ENCODE measurements around the gene NRXN3.

The NRXN3 gene

DNA sequence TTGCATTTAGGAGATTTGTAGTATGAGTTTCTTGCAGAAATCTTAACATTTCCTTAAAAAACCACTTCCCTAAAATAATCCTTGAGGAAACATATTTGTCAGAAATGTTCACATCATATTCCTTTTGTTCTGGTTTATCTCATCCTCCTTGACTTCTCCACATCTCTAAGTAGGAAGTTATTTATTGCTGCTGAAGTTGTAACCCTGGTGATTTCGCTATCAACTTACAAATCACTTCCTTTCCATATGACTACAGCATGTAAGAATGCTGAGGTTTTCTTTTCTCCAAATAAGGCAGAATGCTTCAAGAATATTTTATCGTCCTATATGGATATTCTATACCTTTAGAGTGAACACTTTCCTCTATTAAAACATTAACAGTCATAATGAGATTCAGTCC is 751.7 kb downstream of the NRXN3 start:
- Histone ChIP-seq H3K4me1 (ENCODE audit: control insufficient read depth, insufficient read depth, low read length) (no peaks in the 10 kb centered on the region), H3K36me3 (ENCODE audit: control insufficient read depth in 2 of 2, insufficient read depth in 1 of 2, low read length in 2 of 2) (no peaks in the 10 kb centered on the region), H3K9me3 (ENCODE audit: control insufficient read depth, insufficient read depth, low read depth, low read length) (no peaks in the 10 kb centered on the region), H3K4me3 (ENCODE audit: low read depth, low read length) (no peak overlapping the region), H3K27ac (ENCODE audit: extremely low read depth, low read depth, low read length) (no peak overlapping the region)
- POLR2A ChIA-PET: no interaction called here
- CTCF ChIA-PET: no interaction called here
- TF ChIP-seq ZNF521 (tag by site-specific recombination; IDR thresholded peaks at IDR 0.05) (no peak), ZBTB17 (tag by site-specific recombination; IDR thresholded peaks at IDR 0.05) (no peak), ZNF292 (tag by site-specific recombination; IDR thresholded peaks at IDR 0.05; ENCODE audit: borderline replicate concordance, low read depth) (no peak)
- TF ChIP-seq, protein P1, sequence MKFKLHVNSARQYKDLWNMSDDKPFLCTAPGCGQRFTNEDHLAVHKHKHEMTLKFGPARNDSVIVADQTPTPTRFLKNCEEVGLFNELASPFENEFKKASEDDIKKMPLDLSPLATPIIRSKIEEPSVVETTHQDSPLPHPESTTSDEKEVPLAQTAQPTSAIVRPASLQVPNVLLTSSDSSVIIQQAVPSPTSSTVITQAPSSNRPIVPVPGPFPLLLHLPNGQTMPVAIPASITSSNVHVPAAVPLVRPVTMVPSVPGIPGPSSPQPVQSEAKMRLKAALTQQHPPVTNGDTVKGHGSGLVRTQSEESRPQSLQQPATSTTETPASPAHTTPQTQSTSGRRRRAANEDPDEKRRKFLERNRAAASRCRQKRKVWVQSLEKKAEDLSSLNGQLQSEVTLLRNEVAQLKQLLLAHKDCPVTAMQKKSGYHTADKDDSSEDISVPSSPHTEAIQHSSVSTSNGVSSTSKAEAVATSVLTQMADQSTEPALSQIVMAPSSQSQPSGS (tag by site-specific recombination; IDR thresholded peaks at IDR 0.05; ENCODE audit: low read depth): no peak
- TF ChIP-seq, protein P2, sequence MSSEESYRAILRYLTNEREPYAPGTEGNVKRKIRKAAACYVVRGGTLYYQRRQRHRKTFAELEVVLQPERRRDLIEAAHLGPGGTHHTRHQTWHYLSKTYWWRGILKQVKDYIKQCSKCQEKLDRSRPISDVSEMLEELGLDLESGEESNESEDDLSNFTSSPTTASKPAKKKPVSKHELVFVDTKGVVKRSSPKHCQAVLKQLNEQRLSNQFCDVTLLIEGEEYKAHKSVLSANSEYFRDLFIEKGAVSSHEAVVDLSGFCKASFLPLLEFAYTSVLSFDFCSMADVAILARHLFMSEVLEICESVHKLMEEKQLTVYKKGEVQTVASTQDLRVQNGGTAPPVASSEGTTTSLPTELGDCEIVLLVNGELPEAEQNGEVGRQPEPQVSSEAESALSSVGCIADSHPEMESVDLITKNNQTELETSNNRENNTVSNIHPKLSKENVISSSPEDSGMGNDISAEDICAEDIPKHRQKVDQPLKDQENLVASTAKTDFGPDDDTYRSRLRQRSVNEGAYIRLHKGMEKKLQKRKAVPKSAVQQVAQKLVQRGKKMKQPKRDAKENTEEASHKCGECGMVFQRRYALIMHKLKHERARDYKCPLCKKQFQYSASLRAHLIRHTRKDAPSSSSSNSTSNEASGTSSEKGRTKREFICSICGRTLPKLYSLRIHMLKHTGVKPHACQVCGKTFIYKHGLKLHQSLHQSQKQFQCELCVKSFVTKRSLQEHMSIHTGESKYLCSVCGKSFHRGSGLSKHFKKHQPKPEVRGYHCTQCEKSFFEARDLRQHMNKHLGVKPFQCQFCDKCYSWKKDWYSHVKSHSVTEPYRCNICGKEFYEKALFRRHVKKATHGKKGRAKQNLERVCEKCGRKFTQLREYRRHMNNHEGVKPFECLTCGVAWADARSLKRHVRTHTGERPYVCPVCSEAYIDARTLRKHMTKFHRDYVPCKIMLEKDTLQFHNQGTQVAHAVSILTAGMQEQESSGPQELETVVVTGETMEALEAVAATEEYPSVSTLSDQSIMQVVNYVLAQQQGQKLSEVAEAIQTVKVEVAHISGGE (tag by site-specific recombination; conservative IDR thresholded peaks at IDR 0.05; ENCODE audit: low read depth): no peak

DNA sequence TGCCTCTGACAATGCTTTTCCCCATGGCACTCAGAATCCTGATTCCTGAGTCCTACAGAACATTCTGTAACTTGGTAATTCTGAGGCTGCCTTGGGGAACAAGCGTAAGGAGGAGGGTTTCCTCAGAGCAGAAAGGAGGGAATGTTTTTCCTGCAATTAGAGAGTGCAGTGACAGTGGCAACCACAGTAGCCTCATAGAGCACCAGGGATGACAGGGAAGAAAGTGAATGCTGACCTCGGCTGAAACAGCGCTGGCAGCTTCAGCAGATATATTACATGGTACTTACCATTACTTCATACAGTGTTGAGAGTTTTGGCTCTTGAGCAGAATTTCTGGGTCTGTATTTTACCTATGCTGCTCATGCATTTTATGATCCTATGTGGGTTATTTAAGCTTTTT is 757.1 kb downstream of the NRXN3 start:
- CTCF ChIA-PET: interaction anchor here (0.6 to 0.7 kb wide), 2 partner anchors 26 to 72 kb away, joined by 3 to 4 read pairs; no protein-coding TSS in a partner anchor
- TF ChIP-seq, protein P3, sequence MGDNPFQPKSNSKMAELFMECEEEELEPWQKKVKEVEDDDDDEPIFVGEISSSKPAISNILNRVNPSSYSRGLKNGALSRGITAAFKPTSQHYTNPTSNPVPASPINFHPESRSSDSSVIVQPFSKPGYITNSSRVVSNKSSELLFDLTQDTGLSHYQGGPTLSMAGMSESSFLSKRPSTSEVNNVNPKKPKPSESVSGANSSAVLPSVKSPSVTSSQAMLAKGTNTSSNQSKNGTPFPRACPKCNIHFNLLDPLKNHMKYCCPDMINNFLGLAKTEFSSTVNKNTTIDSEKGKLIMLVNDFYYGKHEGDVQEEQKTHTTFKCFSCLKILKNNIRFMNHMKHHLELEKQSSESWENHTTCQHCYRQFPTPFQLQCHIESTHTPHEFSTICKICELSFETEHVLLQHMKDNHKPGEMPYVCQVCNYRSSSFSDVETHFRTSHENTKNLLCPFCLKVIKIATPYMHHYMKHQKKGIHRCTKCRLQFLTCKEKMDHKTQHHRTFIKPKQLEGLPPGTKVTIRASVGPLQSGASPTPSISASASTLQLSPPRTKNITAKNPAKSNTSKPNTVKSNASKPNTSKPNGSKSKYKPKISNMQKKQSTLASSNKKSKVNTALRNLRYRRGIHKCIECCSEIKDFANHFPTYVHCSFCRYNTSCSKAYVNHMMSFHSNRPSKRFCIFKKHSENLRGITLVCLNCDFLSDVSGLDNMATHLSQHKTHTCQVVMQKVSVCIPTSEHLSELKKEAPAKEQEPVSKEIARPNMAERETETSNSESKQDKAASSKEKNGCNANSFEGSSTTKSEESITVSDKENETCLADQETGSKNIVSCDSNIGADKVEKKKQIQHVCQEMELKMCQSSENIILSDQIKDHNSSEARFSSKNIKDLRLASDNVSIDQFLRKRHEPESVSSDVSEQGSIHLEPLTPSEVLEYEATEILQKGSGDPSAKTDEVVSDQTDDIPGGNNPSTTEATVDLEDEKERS (tag by site-specific recombination; IDR thresholded peaks at IDR 0.05): no peak
- TF ChIP-seq SP2 (tag by site-specific recombination; IDR thresholded peaks at IDR 0.05) (no peak), ZNF626 (tag by site-specific recombination; IDR thresholded peaks at IDR 0.05) (no peak), ZNF366 (tag by site-specific recombination; conservative IDR thresholded peaks at IDR 0.05) (no peak), ZNF248 (tag by site-specific recombination; IDR thresholded peaks at IDR 0.05) (no peak), ZNF654 (tag by site-specific recombination; IDR thresholded peaks at IDR 0.05; ENCODE audit: low read depth) (no peak), ZNF548 (tag by site-specific recombination; IDR thresholded peaks at IDR 0.05) (no peak), ZIC2 (tag by site-specific recombination; IDR thresholded peaks at IDR 0.05) (no peak), ZBTB21 (tag by site-specific recombination; IDR thresholded peaks at IDR 0.05) (no peak), ZNF202 (tag by site-specific recombination; IDR thresholded peaks at IDR 0.05; ENCODE audit: borderline replicate concordance) (no peak), ZNF777 (tag by site-specific recombination; IDR thresholded peaks at IDR 0.05; ENCODE audit: borderline replicate concordance) (no peak), ZNF394 (tag by site-specific recombination; IDR thresholded peaks at IDR 0.05; ENCODE audit: borderline replicate concordance) (no peak)
- TF ChIP-seq, protein P4, sequence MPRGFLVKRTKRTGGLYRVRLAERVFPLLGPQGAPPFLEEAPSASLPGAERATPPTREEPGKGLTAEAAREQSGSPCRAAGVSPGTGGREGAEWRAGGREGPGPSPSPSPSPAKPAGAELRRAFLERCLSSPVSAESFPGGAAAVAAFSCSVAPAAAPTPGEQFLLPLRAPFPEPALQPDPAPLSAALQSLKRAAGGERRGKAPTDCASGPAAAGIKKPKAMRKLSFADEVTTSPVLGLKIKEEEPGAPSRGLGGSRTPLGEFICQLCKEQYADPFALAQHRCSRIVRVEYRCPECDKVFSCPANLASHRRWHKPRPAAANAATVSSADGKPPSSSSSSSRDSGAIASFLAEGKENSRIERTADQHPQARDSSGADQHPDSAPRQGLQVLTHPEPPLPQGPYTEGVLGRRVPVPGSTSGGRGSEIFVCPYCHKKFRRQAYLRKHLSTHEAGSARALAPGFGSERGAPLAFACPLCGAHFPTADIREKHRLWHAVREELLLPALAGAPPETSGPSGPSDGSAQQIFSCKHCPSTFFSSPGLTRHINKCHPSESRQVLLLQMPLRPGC (tag by site-specific recombination; IDR thresholded peaks at IDR 0.05): no peak
- TF ChIP-seq, protein P5, sequence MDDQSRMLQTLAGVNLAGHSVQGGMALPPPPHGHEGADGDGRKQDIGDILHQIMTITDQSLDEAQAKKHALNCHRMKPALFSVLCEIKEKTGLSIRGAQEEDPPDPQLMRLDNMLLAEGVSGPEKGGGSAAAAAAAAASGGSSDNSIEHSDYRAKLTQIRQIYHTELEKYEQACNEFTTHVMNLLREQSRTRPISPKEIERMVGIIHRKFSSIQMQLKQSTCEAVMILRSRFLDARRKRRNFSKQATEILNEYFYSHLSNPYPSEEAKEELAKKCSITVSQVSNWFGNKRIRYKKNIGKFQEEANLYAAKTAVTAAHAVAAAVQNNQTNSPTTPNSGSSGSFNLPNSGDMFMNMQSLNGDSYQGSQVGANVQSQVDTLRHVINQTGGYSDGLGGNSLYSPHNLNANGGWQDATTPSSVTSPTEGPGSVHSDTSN (CRISPR knock-in tag; IDR thresholded peaks at IDR 0.05): no peak
- TF ChIP-seq, protein P1 (tag by site-specific recombination; IDR thresholded peaks at IDR 0.05; ENCODE audit: low read depth): no peak
- TF ChIP-seq, protein P6, sequence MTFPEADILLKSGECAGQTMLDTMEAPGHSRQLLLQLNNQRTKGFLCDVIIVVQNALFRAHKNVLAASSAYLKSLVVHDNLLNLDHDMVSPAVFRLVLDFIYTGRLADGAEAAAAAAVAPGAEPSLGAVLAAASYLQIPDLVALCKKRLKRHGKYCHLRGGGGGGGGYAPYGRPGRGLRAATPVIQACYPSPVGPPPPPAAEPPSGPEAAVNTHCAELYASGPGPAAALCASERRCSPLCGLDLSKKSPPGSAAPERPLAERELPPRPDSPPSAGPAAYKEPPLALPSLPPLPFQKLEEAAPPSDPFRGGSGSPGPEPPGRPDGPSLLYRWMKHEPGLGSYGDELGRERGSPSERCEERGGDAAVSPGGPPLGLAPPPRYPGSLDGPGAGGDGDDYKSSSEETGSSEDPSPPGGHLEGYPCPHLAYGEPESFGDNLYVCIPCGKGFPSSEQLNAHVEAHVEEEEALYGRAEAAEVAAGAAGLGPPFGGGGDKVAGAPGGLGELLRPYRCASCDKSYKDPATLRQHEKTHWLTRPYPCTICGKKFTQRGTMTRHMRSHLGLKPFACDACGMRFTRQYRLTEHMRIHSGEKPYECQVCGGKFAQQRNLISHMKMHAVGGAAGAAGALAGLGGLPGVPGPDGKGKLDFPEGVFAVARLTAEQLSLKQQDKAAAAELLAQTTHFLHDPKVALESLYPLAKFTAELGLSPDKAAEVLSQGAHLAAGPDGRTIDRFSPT (tag by site-specific recombination; IDR thresholded peaks at IDR 0.05): no peak

More for the DNA sequence above, 757.1 kb downstream of the NRXN3 start:
- Histone ChIP-seq H3K36me3 (ENCODE audit: control insufficient read depth in 2 of 2, insufficient read depth in 1 of 2, low read length in 2 of 2) (no peaks in the 10 kb centered on the region), H3K4me3 (ENCODE audit: low read depth, low read length) (no peak overlapping the region), H3K9me3 (ENCODE audit: control insufficient read depth, insufficient read depth, low read depth, low read length) (no peaks in the 10 kb centered on the region), H3K27ac (ENCODE audit: extremely low read depth, low read depth, low read length) (no peak overlapping the region), H3K4me1 (ENCODE audit: control insufficient read depth, insufficient read depth, low read length) (no peaks in the 10 kb centered on the region)
- POLR2A ChIA-PET: no interaction called here
